ENCODE results near the gene PPP1R10. TPM values are rescaled to one million over a fixed set of nuclear protein-coding genes. Genes with fewer than 3 reads are reported as not detected.
A peak's percentile ranks its signal among the peaks of the same experiment; 100 is the strongest.

PPP1R10 gene
- total RNA-seq, 1 donor = 71.9 TPM

DNA sequence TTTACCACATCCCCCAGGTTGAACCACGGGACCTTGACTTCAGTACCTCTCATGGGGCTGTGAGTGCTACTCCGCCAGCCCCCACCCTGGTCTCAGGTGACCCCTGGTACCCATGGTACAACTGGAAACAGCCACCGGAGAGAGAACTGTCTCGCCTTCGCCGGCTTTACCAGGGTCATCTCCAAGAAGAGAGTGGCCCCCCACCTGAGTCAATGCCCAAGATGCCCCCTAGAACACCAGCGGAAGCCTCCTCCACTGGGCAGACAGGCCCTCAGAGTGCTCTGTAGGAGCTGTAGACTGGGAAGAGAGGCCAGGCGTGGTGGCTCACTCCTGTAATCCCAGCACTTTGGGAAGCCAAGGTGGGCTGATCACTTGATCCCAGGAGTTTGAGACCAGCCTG is 8.5 kb upstream of the PPP1R10 start:
- DNase-seq (ENCODE audit: low read depth in 2 of 3, low spot score in 2 of 3) = no peak

DNA sequence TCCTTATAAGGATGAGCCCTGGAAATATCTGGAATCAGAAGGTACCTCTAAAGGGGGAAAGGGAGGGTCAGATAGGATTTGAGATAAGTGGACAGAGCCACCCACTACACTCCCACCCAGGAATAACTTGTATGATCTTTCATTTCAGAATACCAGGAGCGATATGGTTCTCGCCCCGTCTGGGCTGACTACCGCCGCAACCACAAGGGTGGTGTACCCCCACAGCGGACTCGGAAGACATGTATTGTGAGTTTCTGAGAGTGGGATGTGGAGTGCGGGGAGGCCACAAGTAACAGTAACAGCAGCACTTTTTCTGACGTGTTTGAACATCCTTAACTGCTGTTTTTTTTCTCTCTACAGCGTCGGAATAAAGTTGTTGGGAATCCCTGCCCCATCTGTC is 2.5 kb upstream of the PPP1R10 start:
- DNase-seq (ENCODE audit: low read depth in 2 of 3, low spot score in 2 of 3) = no peak

DNA sequence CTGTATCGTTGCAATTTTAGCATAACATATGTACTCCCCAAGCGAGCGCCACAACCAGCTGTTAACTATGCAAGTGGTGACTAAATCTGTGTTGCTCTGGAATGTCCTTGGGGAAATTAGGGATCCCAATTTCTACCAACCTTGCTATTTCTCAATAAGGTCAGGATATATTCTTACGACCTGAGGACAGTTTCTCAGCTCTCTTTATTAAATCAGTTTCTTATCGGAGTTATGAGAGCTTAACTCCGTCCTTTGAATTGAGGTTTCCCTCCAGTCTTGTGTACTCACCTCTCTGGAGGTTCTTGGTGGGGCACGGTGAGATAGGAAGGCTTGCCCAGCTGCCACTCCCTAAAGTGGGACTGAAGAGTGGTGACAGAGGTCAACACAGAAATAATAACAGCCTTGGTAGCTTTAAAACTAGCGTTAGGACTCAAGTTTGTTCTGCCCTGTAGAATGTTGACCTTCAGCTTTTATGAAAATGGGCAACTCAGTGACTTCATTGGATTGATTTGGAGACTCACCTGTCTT is 1.3 kb upstream of the PPP1R10 start:
- DNase-seq (ENCODE audit: low read depth in 2 of 3, low spot score in 2 of 3) = no peak

DNA sequence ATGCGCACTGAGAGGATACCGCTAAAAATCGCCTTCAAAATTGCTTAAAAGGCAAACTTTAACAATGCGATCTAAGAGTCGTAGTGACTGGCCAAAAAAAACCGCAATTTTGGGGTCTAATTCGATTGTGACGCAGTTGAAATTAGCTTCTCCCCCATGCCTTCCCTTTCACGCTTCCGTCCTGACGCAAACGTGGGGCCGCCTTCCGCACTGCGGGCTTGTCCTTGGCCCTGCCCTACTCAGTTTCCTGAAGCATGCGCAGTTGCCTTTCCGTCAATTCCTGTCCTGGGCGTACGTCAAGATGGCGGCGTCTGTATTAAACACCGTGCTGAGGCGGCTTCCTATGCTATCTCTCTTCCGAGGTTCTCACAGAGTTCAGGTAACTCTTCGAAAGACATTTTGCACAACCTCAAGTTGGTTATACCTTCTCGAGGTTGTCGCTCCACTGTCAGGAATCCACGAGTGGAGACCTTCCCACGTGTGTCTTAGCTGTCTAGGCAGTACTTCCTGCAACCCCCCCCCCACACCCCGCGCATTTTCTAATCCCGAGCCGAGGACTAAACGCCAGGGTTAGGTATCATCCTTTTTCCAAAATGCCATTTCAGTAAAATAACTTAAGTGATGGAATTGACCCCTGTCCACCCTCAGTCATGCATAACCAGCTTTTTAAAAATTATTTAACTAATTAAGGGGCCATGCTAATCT is 674 bp upstream of the PPP1R10 start, which contains the start of gene MRPS18B:
Gene MRPS18B, plus strand, starts transcription at position 276 of the 705 bp plus-strand sequence. Its CDS starts 26 bp downstream, at position 302.
- peak; percentile 98 to 99 (median 99) for DNase-seq (ENCODE audit: low read depth in 2 of 3, low spot score in 2 of 3)

DNA sequence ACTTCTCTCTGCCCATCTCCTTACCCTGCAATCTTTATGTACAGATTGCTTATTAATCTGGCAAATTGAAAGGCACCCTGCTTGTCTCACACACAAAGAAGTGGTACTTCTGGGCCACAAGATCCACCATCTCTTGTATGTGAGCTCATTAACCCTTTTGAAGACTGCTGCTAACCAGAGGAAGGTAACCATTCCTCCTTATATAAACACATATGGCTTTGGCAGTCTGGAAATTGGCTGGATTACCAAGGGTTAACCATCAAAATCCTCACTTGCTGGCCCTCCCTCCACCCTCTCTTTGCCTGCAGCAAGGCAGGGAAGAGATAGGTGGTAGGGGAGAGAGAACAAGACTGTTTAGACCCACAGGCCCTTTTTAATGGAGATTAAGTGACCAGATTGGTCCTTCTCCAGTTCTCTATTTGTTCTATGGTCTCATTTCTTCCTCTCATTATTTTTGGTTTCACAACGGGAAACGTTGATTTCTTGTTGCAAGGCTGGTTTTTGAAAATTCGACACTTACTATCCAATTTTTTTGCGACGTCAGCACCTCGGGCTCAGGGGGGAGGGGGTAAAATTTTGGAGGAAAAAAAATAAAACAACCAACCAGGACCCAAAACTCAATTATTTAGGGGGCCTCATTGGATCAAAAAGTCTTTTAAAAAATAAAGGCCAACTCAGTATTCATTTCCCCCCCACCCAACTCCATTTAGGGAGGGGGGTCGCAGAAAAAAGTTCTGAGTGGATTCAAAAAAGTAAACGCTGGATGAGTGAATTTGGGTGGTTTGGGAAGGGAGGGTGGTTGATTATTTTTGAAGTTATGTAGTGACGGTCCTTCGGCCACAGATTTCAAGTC is 859 bp downstream of the PPP1R10 start:
- DNase-seq (ENCODE audit: low read depth in 2 of 3, low spot score in 2 of 3) = peak in 2 of 3 donors; percentile 28 to 75

DNA sequence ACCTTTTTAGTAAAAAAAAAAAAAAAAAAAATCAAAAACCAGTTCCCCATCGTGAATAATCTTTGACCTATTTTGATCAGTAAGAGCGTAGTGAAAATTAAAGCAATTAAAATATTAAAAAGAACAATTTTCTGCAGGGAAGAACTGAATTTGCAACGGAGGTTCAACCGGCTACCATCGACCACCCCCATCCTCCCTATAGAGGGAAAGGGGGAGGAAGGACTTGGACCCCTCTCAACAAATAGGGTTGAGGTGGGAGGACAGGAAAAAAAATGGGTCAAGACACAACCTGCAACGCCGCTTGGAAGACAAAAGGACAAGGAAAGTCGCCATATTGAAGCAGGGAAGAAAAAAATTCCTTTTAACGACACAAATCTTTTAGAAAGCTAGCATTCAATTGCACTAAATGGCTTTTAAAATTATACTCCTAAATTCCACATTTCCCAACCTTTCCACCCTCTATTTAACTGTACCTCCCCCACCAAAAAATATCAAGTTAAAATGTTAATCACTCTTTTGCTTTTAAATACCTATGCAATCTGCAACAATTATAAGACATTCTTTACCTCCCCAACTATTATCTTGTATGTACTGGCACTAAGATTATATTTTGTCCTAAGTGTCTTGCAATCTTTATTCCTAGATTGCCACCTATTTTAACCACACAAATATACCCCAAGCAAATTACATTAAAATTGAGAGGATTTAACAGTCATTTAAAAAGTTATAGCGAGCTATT is 1.7 kb downstream of the PPP1R10 start:
- peak; percentile 28 to 92 (median 67) for DNase-seq (ENCODE audit: low read depth in 2 of 3, low spot score in 2 of 3)

DNA sequence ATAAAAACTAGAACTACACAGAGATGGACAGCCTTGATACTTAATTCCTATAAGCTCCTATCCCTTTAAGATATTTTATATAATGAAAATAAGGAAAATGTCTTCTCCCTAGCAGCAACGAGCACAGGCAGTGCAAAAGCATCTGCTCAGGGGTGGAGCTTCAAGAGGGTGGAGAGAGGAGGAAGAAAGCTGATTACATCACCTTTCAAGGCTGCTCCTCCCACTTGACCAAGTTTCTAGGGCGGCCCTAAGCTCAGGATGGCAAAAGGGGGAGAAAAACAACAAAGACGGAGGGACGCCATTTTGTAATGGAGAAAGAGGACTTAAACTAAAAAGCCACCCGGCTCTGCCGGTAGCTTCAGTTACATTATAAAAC is 2.2 kb downstream of the PPP1R10 start:
- DNase-seq (ENCODE audit: low read depth in 2 of 3, low spot score in 2 of 3) = peak; percentile 75 to 99 (median 95)

DNA sequence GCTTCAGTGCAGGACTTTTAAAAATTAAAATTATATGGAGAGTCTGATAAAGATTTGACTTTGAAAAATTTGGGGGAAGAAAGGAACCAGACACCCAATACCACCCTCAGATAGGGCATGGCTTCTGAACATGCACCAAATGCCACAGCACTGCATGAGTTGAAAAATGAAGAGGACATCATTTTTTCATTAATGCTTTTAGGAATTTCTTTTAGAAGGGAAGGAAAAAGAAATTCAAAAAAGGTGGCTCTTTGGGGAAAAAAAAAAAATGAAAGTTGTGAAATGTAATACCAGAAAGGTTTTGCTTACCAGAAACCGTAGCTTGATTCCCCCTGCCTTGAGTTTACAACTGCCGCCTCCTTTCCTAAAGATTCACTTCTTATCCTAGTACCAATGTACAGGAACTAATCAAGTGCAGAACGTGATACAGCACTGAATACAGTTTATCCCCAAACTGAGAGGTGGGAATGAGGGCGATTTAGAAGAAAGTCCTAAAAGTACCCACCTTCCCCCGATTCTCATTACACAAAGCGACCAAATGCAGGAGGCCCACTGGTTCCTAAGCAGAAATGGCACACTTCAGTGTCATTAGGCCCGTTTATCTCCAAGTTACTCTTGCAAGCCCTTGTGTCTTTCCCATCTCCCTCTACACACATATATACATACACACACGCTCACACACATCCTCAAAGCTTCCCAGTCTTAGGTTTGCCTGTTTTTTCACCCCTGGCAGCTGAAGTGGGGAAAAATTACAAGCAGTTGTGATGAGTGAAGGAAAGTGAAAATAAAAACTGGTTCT is 2.8 kb downstream of the PPP1R10 start:
- no peak for DNase-seq (ENCODE audit: low read depth in 2 of 3, low spot score in 2 of 3)

DNA sequence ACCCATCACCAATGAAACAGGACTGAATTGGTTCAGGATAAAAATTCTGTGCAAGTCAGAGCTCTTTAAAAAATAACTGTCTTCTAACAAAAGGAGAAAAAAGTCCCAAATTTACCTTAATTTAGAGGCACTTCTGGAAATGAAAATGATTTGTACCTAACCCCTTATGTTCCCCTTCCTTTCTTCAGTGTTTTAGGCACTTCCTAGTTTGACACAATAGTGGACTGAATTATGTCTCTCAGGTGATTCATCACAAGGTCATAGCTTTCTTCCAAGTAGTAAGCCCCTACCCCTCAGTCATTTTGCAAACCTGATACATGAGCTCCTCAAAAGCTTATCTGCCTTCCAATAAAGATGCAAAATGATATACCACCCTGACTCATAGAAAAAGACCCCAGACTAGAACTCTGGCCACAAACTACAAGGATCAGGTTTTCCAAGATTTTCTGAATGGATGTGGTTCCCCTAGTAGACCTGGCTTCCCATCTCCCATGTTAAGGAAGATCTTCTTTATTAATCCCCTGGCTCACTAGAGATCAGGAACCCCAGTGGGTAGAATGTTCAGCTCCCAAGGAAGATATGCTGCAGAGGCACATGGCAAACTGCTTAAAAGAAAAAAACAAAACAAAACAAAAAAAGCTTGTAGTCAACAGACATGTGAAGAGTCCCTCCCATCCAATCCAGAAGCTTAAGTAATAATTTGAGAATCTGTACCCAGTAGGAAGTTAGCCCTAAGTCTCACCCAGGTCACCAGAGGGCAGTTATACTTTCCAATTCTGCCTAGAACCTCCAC is 3.6 kb downstream of the PPP1R10 start:
- no peak for DNase-seq (ENCODE audit: low read depth in 2 of 3, low spot score in 2 of 3)

DNA sequence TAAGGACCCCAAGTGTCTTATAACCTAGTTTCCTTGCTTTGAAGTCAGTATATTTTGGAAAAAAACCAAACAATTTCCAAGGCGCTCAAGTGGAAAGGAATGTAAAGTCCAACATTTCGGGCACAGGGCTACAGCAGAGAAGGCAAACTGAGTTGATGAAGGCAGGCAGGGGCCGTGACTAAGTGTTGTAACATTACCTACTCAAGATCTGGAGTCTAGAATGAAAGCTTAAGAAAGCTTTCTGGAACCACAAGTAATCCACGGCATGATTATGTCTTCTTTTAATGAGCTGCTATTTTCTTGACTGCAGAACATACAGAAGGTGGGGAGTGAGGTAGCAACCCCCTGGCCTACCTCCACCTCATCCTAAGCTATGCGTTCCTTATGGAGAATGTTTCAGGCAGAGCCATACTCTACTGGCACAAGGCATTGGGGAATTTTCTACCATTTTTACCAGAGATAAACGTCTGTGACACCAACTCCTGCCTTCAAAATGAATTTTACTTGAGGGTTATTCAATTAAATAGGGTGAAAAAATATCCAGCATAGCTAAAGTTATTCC is 4.3 kb downstream of the PPP1R10 start:
- DNase-seq (ENCODE audit: low read depth in 2 of 3, low spot score in 2 of 3) = no peak

DNA sequence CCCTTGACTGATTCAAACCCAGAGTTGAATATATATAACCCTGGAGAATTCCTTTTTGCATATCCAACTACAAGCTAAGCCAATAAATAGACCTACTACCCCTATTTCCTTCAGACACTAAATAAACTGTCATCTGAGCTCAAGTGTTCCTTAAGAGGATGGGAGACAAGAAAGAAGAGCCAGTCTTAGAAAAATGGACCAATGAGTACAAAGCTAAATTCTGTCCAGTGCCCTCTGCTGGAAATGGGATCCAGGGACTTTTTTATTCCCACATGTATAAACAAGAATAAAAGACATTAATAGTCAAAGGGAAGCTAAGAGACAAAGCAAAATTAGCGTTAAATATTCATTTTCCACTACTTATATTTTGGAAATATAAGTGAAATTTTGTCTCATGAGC is 4.8 kb downstream of the PPP1R10 start:
- no peak for DNase-seq (ENCODE audit: low read depth in 2 of 3, low spot score in 2 of 3)

DNA sequence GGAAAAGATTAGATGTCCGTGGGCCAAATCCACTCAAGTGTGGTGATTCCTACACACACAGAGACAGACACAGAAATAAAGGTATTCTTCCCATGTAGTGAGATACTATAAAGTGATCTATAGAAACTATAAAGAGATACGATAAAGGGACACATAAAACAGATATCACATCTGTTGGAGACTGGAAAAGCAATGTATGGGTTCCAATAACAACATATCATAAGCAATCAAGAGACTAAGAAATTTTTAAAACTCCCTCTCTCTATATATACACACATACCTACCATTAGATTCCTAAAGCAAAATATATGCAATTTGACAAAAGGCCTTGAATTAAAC is 5.2 kb downstream of the PPP1R10 start:
- no peak for DNase-seq (ENCODE audit: low read depth in 2 of 3, low spot score in 2 of 3)

DNA sequence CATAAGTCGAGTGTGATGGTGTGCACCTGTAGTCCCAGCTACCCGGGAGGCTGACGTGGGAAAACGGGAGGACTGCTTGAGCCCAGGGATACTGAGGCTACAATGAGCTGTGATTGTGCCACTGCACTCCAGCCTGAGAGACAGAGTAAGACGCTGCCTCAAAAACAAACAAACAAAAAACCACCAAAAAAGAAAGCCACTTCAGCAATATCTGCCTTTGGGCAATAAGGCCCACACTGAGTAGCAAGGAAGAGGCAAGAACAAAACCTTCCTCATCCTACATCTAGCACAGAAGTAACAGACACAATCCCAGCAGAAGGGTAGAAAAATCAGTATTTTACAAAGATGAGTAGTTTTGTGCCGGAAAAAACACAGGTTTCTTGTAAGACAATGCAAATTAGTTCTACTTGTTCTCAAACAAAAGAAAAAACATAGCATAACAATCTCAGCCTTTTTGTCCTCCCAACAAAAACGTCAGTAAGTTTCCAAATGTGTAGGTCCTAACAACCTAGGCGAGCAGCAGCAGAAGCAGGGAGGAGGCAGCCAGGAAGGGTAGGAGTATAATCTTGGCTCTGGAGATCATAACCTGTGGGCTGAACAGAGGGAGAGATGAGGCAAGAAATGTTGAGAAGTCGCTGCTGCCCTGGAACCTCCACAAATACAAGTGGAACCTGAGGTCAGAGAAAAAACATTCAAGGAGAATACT is 5.7 kb downstream of the PPP1R10 start:
- no peak for DNase-seq (ENCODE audit: low read depth in 2 of 3, low spot score in 2 of 3)

DNA sequence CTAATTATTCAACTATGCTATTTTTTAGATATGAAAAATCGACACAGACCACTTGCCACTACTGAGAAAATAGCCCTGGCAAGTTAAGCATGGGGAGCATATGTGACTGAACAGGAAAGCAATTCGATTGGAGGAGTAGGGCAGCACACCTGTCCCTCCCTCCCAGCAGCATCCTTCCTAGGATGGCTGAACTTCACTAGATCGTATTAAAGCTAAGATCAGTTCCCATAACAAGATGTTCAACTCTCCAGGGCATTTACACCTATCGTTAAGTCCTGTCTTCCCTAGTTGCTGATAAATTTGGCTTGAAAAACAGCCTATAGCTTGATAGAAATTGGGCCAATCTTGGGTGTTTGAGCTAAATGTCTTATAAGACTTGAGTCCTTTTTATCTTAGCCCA is 7.0 kb downstream of the PPP1R10 start:
- no peak for DNase-seq (ENCODE audit: low read depth in 2 of 3, low spot score in 2 of 3)

DNA sequence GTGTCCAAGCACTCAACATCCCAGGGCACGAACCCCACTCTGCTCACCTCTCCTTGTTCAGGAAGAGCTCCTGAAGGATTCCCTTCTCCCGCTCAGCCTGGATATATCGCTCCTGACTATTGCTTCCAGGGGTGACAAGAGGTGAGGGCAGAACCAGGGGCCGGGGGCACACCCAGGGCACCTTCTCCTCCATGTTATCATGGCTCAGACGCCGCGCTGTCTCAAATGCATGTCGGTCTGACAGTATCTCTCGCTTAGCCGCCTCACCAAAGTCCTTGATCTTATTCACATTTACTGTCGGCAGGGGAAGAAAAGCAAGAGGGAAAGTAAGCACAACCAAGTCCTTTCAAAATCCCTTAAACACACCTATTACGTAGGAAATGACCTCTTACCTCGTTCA is 13.1 kb downstream of the PPP1R10 start:
- no peak for DNase-seq (ENCODE audit: low read depth in 2 of 3, low spot score in 2 of 3)

DNA sequence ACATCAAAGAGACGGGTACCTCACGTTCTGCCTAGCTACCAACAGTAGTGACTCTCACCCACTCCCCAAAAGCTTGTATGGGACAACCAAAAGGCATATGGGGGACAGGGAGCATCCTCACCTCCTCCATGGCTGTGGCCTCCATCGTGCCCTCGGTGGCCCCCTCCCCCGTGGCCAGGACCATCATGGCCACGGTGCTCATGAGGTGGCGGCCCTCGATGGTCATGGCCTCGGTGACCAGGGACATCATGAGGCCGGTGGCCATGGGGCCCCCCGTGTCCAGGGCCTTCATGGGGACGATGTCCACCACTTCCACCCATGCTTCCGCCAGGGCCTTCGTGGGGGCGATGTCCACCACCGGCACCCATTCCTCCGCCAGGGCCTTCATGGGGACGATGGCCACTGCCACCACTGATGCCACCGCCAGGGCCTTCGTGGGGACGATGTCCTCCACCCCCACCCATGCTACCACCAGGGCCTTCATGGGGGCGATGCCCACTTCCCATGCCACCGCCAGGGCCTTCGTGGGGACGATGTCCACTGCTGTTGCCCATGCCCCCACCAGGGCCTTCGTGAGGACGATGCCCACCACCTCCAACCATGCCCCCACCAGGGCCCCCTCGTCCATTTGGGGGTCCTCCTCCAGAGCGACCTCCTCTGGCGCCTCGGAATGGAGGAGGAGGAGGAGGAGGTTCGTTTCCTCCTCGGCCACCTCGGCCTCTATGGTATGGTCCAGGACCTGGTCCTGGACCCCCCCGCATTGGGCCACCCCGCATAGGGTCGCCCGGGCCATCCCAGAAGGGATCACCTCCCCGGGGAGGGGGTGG is 15.0 kb downstream of the PPP1R10 start:
- no peak for DNase-seq (ENCODE audit: low read depth in 2 of 3, low spot score in 2 of 3)

DNA sequence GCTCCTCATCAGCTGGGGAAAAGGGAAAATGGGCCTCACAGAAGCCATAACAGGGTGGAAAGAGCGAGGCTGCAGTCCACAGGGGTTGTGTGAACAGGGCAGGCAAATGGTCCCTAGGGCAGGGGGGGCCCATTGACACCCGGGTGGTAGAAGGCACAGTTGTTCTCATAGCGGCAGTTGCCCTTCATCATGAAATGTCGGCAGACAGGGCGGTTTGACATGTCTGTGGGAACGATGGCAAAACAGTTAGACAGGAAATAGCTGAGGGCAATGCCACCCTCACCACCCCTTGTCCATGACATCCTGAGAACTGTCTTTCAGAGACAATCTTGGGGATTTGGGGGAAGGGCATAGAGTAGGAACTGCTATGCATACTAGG is 15.6 kb downstream of the PPP1R10 start:
- no peak for DNase-seq (ENCODE audit: low read depth in 2 of 3, low spot score in 2 of 3)

DNA sequence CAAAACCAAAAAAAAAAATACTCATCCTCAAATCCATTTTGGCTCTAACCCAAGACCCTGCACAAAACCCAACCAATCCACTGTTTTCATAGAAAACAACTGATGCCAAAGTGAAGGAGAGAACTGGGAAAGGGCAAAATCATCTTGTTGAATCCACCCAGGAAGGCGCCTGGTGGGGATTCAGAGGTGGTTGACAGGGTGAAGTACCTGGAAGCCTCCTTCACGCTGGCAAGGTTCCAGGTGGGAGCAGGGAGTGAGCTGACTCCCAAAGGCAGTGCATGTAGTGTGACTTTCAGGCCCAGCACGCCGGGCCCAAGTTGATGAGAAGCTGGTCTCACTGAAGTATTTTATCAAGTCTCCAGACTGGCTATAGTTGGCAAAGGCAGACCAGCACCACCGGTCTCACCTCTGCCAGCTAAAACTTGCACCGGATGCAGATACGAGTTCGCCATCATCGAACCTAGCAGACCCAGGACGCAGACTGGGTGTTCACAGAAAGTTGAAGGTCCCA is 16.5 kb downstream of the PPP1R10 start:
- DNase-seq (ENCODE audit: low read depth in 2 of 3, low spot score in 2 of 3) = no peak
